DMS 273 treated with DMSO at 0.1 percent for 48 hours (cell line): ENCODE measurements around the gene SLC39A13.
A peak's percentile ranks its signal among the peaks of the same experiment; 100 is the strongest.

Experiments
- DNase-seq: peaks from one replicate; lab custom pipeline; 2025; lab: John Stamatoyannopoulos, UW

SLC39A13 gene

DNA sequence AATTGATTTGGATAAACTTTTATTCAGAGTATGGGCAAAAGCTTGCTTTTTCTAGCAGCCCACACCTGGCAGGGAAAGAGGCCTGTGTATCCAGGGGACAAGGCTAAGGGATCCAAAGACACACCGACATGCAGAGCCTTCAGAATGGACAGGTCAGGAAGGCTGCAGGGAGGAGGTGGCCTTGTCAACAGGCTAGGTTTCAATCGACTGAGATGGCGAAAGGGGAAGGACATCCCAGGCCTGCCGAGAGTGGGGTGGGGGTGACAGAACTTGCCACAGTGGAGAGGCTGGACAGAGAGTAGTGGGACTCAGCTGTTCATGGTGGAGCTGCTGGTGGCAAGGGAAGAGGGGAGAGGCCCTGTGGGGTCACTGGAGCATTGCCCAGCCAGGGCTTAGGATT, 5.3 kb upstream of the SLC39A13 start:
- no peak for DNase-seq

DNA sequence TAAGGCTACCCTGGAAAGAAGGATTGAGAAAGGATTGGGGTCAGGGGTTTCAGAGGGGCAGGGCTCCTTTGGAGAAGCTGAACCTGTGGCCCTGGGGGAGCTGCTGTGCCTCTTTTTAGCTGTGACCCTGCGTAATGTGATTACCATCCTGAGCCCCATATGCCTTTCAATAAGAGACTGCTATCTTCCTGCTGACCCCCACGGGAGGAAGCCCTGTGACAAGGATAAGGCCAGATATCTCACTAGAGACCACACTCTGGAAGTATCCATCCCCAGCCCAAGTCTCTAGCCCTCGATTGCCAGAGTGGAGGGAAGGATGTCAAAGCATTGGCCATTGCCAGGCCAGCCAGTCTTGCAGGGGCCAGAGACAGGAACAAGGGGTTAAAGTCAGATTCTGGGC, 4.8 kb upstream of the SLC39A13 start:
- DNase-seq = no peak

DNA sequence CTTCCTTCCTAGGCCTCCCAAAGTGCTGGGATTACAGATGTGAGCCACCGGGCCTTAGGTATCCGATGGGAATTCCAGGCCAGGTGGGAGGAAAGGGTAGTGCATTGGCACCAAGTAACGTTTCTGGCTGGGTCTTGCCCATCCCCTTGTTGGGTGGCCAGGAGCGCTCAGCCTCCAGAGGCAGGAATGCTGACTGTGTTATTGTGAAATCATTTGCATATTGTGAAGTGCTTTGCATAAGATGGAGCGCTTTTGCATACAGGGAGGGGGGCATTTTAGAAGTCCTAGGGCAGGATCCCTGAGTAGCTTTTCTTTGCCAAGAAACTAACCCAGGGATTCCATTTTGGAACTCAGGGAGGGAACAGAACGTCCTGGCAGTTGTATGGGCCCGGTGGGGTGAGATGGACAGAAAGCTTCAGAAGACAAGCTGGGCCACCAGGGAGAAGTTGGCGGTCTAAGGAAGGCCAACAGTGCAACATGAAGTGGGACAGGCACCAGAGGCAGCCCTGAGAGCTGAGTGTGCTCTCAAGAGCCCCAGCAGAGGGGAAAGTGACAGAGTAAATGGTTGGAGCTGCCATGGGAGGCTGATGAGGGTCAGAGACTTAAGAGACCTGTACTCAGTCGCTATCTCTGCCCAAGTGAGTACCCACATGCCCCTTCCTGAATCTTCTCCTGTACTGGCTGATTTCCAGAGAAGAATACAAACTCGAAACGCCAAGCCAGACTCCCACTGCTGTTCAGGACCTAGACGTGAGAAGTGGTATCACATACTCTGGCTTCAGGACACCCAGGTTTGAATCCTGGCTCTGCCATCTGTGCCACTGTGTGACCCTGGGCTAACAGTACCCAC, 1.3 kb upstream of the SLC39A13 start:
- no peak for DNase-seq

DNA sequence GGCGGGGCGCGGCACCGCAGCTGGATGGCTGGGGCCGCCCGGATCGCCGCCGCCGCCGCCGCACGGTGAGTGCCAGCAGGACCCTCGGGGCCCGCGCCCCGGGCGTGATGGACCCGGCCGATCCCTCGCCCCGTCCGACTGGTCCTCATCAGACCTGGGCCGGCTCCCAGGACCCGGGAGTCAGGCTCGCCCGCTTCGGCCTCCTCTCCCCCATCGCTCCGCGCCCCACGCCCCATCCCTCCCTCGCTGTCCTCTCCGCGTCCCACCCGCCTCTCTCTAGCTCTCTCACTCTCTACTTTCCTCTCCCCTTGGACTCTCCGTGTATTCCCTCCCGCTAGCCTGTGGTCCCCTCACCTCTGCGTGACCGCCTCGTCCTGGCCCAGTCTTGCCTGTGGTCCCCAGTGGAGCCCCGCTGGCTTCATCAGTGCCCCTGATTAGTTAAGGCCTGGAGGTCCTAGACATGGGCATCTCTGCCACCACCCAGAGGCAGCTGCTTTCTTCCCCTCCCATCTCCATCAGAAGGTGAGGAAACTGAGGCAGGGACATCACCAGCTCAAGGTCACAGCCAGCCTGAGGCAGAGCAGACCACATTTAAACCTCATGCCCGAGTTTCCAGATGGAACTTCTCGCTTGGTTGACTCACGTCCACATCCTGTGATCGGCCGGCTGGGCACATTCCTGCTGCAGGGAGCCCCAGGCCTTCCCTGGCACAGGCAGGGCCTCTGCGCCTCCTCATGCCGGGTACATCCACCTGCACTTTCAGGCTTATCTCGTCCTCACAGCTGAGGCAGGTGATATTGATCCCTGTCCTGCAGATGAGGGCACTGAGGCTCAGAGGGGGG, 429 bp downstream of the SLC39A13 start:
- DNase-seq = no peak

DNA sequence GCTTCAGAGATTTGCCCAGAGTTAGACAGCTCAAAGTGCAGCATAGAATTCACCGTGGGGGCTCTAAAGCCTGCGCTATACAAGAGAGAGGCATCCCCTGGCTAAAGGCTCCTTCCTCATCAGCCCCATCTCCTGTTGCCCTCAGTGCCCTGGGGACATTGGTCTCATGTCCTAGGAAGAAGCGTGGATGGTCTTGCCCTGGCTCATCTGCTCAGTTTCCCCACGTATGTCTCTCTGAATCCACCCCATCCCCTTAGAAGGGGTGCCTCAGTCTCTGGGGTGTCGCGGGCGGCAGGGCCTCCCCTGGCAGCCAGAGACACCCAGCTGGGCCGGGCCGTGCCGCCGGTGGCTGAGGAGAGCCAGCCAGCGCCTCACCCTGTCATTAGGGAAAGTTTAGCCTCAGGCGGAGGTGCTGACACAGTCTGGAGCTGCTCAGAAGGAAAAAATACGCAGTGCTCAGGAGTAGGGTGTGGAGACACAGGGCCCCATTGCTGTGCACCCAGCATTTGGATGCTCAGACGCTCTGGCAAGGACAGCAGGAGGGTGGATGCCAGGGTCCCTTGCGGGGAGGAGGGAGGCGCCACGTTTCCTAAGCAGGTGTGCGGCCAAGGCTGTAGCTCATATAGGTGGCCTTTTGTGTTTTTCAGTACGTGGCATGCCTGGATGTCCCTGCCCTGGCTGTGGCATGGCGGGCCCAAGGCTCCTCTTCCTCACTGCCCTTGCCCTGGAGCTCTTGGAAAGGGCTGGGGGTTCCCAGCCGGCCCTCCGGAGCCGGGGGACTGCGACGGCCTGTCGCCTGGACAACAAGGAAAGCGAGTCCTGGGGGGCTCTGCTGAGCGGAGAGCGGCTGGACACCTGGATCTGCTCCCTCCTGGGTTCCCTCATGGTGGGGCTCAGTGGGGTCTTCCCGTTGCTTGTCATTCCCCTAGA, 1.3 kb downstream of the SLC39A13 start:
- DNase-seq = no peak

DNA sequence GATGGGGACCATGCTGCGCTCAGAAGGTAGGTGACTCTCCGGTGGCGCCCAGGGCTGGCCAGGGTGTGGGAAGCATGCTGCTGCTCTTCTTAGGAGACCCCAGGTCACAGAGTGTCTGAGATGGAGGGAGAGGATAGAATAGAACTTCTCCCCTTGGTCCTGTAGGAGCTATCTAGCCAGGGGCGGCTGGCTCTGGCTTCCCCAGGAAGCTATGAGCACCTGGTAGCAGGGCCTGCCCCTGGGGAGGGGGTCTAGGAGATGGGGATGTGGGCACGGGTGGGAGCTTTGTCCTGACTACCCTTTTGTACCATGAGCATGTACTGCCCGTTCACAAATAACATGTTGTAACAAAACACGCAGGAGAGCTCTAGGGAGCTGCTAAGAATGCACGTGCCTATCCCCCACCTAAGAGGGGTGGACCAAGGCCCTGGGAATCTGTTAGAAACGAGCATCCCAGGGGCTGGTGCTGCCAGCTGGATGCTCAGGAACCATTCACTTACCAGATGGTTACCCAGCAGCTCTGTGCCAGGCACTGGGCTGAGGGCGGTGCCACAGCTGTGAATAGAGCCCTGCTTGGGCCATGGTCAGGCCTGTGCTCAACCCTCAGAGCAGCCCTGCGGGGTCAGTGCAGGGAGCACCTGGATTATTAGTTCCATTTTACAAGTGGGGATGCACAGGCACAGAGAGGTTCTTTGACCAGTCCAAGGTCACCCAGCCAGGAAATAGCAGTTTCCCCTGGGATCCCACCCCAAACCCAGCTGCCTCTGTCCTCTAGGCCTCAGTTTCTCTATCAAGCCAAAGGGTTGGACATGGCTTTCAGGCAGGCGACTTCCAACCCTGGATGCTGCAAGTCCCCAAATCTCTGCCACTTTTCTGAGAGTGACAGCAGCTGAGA, 2.2 kb downstream of the SLC39A13 start:
- DNase-seq = no peak

DNA sequence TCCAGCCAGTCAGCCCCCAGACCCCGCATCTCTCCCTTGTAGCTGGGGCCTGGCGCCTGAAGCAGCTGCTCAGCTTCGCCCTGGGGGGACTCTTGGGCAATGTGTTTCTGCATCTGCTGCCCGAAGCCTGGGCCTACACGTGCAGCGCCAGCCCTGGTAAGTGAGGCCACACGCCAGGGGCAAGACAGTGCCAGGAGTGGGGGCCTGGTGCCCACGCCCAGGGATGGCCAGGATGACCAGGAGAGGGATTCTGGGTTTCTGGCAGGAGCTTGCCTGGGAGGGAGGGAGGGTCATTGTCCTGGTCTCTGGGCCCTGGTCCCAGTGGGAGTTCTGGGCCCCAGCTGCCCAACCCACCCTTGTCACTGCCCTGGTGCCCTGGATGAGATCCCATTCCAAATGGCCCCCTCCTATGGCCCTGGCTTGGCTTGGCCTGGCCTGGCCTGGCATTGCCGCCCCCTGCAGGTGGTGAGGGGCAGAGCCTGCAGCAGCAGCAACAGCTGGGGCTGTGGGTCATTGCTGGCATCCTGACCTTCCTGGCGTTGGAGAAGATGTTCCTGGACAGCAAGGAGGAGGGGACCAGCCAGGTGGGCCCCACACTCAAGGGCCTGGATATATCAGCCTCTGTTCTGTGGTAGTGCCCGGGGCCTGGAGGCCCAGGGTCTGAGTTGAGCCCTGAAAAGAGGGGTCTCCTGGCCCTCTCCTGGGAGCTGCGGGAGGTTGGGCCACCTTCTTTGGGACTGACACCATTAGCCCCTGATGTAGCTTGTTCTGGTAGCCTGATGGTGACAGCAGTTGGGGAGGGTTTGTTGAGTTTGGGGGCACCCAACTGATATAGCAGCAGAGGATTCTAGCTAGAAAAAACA, 3.7 kb downstream of the SLC39A13 start:
- no peak for DNase-seq

DNA sequence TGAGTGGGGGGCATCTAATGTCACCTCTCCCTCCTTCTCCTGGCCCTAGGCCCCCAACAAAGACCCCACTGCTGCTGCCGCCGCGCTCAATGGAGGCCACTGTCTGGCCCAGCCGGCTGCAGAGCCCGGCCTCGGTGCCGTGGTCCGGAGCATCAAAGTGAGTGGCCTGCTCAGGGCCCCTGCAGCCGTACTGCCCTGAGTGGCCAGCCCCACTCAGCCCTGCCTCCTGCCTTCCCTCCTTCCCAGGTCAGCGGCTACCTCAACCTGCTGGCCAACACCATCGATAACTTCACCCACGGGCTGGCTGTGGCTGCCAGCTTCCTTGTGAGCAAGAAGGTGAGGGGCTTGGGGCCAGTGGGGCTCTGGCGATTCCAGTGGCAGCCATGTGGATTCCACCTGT, 5.0 kb downstream of the SLC39A13 start:
- no peak for DNase-seq

DNA sequence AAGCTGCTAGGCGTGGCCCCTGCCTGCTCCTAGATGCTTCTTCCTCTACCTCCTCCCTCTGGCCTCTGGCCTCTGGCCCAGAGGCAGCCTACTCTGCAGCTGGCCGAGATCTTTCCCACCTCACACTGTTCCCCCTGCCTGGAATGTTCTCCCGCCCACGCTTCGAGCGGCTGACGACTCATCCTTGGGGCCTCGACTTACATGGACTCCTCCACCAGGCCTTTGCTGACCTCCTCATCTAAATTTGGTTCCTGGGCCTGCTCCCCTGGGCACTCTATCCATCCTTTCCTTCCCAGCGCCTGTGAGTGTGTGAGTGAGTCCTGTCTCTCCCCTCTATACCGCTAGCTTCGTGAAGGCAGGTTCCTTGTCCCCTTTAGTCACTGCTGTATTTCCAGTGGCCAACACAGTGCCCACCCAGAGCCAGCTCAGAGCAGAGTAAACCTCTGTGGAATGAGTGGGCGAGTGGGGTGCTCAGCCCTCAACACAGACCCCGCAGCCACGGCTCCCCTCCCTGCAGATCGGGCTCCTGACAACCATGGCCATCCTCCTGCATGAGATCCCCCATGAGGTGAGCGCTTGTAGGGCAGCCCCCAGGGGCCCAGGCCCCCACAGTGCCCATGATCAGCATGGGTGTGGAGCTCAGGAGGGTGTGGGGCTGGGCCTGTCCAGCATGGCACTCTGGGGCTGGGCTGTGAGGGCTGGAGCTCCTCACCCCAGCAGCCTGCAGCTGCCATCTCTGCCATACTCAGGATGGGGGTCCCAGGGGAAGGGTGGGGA, 5.7 kb downstream of the SLC39A13 start:
- DNase-seq = no peak

DNA sequence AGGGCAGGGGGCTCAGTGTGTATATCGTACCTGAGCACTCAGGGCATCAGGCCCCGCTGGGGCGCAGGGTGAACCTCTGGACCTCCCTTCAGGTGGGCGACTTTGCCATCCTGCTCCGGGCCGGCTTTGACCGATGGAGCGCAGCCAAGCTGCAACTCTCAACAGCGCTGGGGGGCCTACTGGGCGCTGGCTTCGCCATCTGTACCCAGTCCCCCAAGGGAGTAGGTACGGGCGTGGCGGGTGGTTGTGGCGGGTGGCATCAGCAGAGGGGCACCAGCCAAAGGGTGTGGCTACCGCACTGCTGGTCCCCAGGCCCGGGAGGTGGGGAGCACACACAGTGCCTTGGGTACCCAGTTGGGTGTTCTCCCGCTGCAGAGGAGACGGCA, 6.3 kb downstream of the SLC39A13 start:
- DNase-seq = no peak

DNA sequence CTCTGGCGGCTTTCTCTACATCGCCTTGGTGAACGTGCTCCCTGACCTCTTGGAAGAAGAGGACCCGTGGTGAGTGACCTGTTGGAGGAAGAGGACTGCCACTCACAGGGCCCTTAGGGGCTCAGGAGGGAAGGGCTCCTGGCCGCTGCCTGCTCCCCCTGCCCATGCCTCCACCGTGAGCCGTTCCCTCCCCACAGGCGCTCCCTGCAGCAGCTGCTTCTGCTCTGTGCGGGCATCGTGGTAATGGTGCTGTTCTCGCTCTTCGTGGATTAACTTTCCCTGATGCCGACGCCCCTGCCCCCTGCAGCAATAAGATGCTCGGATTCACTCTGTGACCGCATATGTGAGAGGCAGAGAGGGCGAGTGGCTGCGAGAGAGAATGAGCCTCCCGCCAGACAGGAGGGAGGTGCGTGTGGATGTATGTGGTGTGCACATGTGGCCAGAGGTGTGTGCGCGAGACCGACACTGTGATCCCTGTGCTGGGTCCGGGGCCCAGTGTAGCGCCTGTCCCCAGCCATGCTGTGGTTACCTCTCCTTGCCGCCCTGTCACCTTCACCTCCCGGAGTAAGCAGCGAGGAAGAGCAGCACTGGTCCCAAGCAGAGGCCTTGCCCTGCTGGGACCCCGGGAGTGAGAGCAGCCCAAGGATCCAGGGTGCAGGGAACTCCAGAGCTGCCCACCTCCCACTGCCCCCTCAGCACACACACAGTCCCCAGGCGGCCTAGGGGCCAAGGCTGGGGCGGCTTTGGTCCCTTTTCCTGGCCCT, 6.9 kb downstream of the SLC39A13 start:
- no peak for DNase-seq

DNA sequence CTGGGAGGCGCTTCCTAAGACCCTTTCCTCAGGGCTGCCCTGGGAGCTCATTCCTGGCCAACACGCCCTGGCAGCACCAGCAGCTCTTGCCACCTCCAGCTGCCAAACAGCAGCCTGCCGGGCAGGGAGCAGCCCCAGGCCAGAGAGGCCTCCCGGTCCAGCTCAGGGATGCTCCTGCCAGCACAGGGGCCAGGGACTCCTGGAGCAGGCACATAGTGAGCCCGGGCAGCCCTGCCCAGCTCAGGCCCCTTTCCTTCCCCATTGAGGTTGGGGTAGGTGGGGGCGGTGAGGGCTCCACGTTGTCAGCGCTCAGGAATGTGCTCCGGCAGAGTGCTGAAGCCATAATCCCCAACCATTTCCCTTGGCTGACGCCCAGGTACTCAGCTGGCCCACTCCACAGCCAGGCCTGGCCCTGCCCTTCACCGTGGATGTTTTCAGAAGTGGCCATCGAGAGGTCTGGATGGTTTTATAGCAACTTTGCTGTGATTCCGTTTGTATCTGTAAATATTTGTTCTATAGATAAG, 7.6 kb downstream of the SLC39A13 start:
- DNase-seq = peak; percentile 22

DNA sequence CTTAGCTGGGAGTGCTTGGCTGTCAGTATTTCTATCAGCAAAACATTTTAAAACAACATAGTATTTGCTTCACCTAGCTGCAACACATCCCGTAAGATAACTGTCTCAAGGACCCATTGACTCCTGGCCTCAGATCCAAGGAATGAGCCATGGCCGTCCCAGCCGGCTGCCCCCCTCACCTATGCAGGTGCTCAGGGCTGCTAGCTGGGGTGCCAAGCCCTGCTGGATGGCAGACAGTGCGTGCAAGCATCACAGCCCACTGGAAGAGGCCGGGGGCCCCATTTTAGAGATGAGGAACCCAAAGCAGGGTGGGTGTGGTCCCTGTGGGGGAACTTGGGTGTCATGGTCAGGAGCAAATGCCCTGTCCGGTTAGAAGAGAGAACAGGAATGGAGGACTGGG, 9.3 kb downstream of the SLC39A13 start:
- DNase-seq = no peak

DNA sequence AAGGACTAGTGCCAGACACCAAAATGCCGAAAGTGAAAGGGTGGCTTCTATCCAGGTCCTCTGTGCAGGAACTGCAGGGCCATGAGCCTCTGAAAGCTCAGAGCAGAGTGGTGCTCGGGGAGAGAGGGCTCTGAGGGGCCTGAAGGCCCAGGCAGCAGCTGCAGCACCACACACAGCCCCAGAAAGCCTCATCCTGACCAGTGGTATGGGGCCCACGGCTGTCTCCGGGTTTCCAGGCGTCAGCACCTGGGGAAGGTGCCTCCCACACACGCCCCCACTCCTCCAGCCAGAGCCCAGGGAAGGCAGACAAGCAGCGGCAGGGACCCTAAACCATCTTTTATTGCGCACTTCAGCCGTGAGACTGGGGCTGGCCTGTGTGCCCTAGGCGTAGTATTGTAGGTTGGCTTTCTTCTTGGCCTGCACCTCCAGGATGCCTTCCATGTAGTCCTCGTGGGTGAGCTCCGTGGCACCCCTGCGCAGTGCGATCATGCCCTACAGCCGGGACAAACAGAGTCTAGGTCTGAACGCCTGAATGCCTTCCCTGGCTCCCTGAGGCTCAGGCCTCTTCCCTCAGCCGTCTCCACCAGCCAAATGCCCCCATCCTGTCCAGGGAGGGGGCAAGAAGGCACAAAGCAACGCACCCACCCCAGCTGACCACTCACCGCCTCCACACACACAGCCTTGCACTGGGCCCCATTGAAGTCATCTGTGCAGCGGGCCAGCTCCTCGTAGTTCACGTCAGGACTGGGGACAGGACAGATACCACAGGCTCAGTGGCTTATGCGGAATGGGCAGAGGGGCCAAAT, 10.3 kb downstream of the SLC39A13 start:
- no peak for DNase-seq

DNA sequence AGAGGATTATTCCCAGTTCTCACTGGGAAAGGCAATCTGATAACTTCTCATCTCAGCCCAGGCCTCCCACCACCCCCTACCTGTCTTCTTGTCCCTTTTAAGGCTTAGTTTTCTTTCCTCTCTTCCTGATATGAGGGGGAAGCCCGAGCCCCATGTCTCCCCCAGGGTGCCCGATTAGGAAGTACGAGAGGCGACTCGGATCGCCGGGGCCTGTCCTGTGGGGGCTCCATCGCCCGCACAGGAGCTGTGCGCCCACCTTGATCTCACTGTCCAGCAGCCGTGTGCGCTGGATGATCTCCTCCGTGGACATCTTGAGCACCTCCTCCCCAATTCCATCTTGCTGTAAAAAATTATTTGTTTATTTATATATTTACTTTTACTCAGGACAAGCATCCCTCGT, 17.2 kb downstream of the SLC39A13 start:
- no peak for DNase-seq

DNA sequence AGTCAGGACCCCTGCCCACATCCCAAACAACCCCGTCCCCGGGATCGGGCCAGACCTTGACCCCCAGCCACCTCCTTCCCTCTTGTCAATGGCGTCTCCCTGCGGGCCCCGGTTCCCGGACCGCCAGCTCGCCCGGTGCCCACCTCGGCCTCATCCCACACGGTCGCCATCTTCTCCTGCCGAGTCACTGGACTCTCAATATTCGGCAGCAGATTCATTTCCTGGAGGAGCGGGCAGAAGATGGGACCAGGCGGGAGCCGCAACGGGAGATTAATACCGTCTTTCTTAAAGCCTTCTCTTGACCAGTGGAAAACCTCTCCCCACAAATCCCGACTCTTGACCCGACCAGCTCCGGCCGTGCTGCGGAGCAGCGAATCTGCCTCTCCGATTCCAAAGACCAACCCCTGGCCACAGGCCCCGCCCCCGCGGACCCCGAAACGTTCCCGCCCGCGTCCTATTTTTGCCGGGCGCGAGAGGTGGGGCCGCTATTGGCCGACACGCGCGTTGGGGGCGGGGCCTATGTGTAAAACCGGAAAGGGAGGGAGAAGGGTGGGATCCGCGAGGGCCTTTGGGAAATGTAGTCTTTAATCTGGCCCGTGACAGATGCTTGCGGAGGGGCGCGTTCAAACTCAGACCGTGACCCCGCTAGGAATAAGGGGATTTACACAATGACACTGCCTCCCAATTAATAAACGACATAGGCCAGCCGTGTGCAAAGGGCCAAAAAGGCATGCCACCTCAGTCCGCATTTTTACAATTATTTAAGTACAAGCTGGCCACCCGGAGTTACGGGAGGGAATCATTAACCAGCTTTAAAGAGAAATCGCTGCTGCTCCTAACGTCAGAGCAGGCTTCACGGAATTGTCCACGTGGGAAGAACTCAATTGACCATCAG, 17.9 kb downstream of the SLC39A13 start, which contains the start of gene PSMC3:
TSS of gene PSMC3 (minus strand) at position 378 of the 895 bp plus-strand sequence. CDS start at position 218, 160 bp downstream.
- peak; percentile 88 for DNase-seq
